PC-3 (cell line): Measurements from ENCODE around the gene SMARCD1. TPM values are rescaled to one million over a fixed set of nuclear protein-coding genes. Genes with fewer than 3 reads are reported as not detected.

Experiments
- ATAC-seq: fragments of 200-7000 bp; cut with Tn5 transposase; 2 replicates; pipeline ENCODE4 v1.9.1; 2020; ENCODE audit warnings: mild to moderate bottlenecking, moderate library complexity
- BruUV-seq: library from RNA; stranded (reverse); fragments of 400-500 nt; replicated peaks from 2 replicates; lab custom pipeline; 2021; lab: Mats Ljungman, UMichigan
- CTCF ChIA-PET: fragments of 300-600 bp; sonication (Branson Sonifier 250); formaldehyde crosslinking; loops from one replicate; lab custom pipeline; 2022; ENCODE audit warnings: antibody characterized with exemption; lab: Charles Lee
- POLR2A ChIA-PET: fragments of 300-600 bp; sonication (Branson Sonifier 250); formaldehyde crosslinking; loops from one replicate; lab custom pipeline; 2022; ENCODE audit warnings: antibody characterized with exemption; ENCODE audit not compliant: unreplicated experiment; lab: Charles Lee
- DNase-seq: peaks from one replicate; pipeline ENCODE4 v3.0.0-alpha.2; 2015
- H2AFZ ChIP-seq: fragments of 300-600 bp; sonication (generic); 2 replicates; pipeline ENCODE4 v1.6.0; 2016; ENCODE audit warnings: antibody characterized with exemption, low read length
- H3F3A ChIP-seq: fragments of 300-600 bp; sonication (generic); one replicate; pipeline ENCODE4 v1.6.0; 2017; ENCODE audit warnings: antibody characterized with exemption, low read length, control low read depth, mild to moderate bottlenecking; ENCODE audit not compliant: unreplicated experiment
- H3K27ac ChIP-seq: fragments of 300-600 bp; sonication (generic); 2 replicates; pipeline ENCODE4 v1.5.1; 2016; ENCODE audit warnings: mild to moderate bottlenecking, low read length
- H3K27me3 ChIP-seq: fragments of 300-600 bp; sonication (generic); 2 replicates; pipeline ENCODE4 v1.6.1; 2016; ENCODE audit warnings: low read length, mixed read lengths
- H3K36me3 ChIP-seq: fragments of 300-600 bp; sonication (generic); 2 replicates; pipeline ENCODE4 v1.6.1; 2016; ENCODE audit warnings: low read depth, mixed run types, low read length, mixed read lengths
- H3K4me1 ChIP-seq: fragments of 300-600 bp; sonication (generic); 2 replicates; pipeline ENCODE4 v1.5.1; 2016; ENCODE audit warnings: low read length; ENCODE audit not compliant: insufficient read depth
- H3K4me2 ChIP-seq: fragments of 300-600 bp; sonication (generic); 2 replicates; pipeline ENCODE4 v1.6.0; 2016; ENCODE audit warnings: low read length
- H3K4me3 ChIP-seq: fragments of 300-600 bp; sonication (generic); 2 replicates; pipeline ENCODE4 v1.5.1; 2016; ENCODE audit warnings: mild to moderate bottlenecking, low read length, mixed read lengths
- H3K79me2 ChIP-seq: fragments of 300-600 bp; sonication (generic); 2 replicates; pipeline ENCODE4 v1.6.1; 2017; ENCODE audit warnings: low read length, mixed read lengths
- H3K9ac ChIP-seq: fragments of 300-600 bp; sonication (generic); 2 replicates; pipeline ENCODE4 v1.6.0; 2016; ENCODE audit warnings: mild to moderate bottlenecking, low read length
- H3K9me2 ChIP-seq: fragments of 300-600 bp; sonication (generic); replicated peaks from 2 replicates; pipeline ENCODE4 v1.6.1; 2016; ENCODE audit warnings: mixed run types, low read length, mixed read lengths
- H3K9me3 ChIP-seq: fragments of 300-600 bp; sonication (generic); 2 replicates; pipeline ENCODE4 v1.6.1; 2016; ENCODE audit warnings: low read length, mixed read lengths
- H4K20me1 ChIP-seq: fragments of 300-600 bp; sonication (generic); 2 replicates; pipeline ENCODE4 v1.6.1; 2016; ENCODE audit warnings: low read length, mixed read lengths
- CTCF ChIP-seq: fragments of 300-600 bp; sonication (generic); conservative IDR thresholded peaks from 2 replicates; pipeline ENCODE4 v1.5.1; 2017; ENCODE audit warnings: antibody characterized with exemption, low read depth, mild to moderate bottlenecking, low read length
- EZH2 ChIP-seq: fragments of 300-600 bp; sonication (generic); IDR thresholded peaks from one replicate; pipeline ENCODE4 v1.6.1; 2017; ENCODE audit warnings: antibody characterized with exemption, mild to moderate bottlenecking, low read length; ENCODE audit not compliant: unreplicated experiment
- EZH2phosphoT487 ChIP-seq: fragments of 300-600 bp; sonication (generic); IDR thresholded peaks from 2 replicates; pipeline ENCODE4 v1.6.1; 2018; ENCODE audit warnings: mild to moderate bottlenecking, antibody characterized with exemption, low read length, borderline replicate concordance
- intact Hi-C: fragments of 100-400 bp; cut with micrococcal nuclease; formaldehyde crosslinking; loops from 2 replicates; pipeline ENCODE4 v1.9.0; 2023
- total RNA-seq: library from RNA; depleted of rRNA; stranded (reverse); fragments of >200 nt; gene quantifications from 2 replicates; pipeline ENCODE4 v1.2.3, GENCODE V29; 2014

SMARCD1 gene
- total RNA-seq, 1 experiment from 2014 or later: 105 TPM

- ATAC-seq (no peak), DNase-seq (no peak)
- no peaks in the 10 kb centered on the region for H3K79me2 ChIP-seq
- H3K9ac ChIP-seq: no peak overlapping the region
- no peaks in the 10 kb centered on the region for H3K9me2 ChIP-seq
- CTCF ChIA-PET: no interaction called here
- H3K27ac ChIP-seq: no peak overlapping the region
- H3K27me3 ChIP-seq: no peaks in the 10 kb centered on the region
- H3K4me1 ChIP-seq: peaks cover 11% of the 10 kb centered on the region
- POLR2A ChIA-PET: interaction anchor here (0.6 kb wide), 1 partner anchor 26 kb away, joined by 9 read pairs; no protein-coding TSS in a partner anchor
- no peak overlapping the region for H3K4me3 ChIP-seq
- H3F3A ChIP-seq: no peaks in the 10 kb centered on the region
- no peak overlapping the region for H3K4me2 ChIP-seq
- intact Hi-C loops: loop anchor here (5.0 kb wide), 1 partner anchor 282 kb away; no protein-coding TSS in a partner anchor
- no peaks in the 10 kb centered on the region for H4K20me1 ChIP-seq
- H2AFZ ChIP-seq: no peak overlapping the region
- TF ChIP-seq CTCF (no peak), EZH2 (no peak), EZH2phosphoT487 (no peak)
- no peaks in the 10 kb centered on the region for H3K9me3 ChIP-seq
- no peaks in the 10 kb centered on the region for H3K36me3 ChIP-seq
- no TSS peak for BruUV-seq
Measured at GRCh38 chr12:50058743-50059312, 26.3 kb upstream of the SMARCD1 start.

GRCh38 chr12:50059440-50060119 is 25.6 kb upstream of the SMARCD1 start:
- H3K9me3 ChIP-seq: no peaks in the 10 kb centered on the region
- POLR2A ChIA-PET: interaction anchor here (0.6 kb wide), 1 partner anchor 25 kb away, joined by 9 read pairs; no protein-coding TSS in a partner anchor

More at GRCh38 chr12:50059440-50060119, 25.6 kb upstream of the SMARCD1 start:
- no peaks in the 10 kb centered on the region for H3K79me2 ChIP-seq
- no peak for ATAC-seq
- BruUV-seq: no TSS peak
- H2AFZ ChIP-seq: no peak overlapping the region
- intact Hi-C loops: loop anchor here (5.0 kb wide), 1 partner anchor 282 kb away; no protein-coding TSS in a partner anchor
- DNase-seq: no peak
- H3K4me2 ChIP-seq: no peak overlapping the region
- H3F3A ChIP-seq: no peaks in the 10 kb centered on the region
- H3K4me1 ChIP-seq: peaks cover 11% of the 10 kb centered on the region
- no peaks in the 10 kb centered on the region for H3K36me3 ChIP-seq
- no peak overlapping the region for H3K27ac ChIP-seq
- H3K27me3 ChIP-seq: no peaks in the 10 kb centered on the region
- no peak overlapping the region for H3K9ac ChIP-seq
- H4K20me1 ChIP-seq: no peaks in the 10 kb centered on the region
- CTCF ChIA-PET: no interaction called here
- H3K9me2 ChIP-seq: no peaks in the 10 kb centered on the region
- no peak overlapping the region for H3K4me3 ChIP-seq
- TF ChIP-seq EZH2 (no peak), EZH2phosphoT487 (no peak), CTCF (no peak)
